ENCODE data around the gene ZDHHC6.
"Not testable (repeated sequence)": the region's sequence is repeated elsewhere in the genome, so short reads cannot be mapped to it uniquely, and the experiment has no call there.

The ZDHHC6 gene

GRCh38 chr10:112393827-112394226, 52.9 kb downstream of the ZDHHC6 start:
- no peak overlapping the region for H3K4me3 ChIP-seq (ENCODE audit: low read depth, low read length)

- H3K4me3 ChIP-seq (ENCODE audit: low read depth, low read length) = no peak overlapping the region
Observed at GRCh38 chr10:112393341-112393740, 53.4 kb downstream of the ZDHHC6 start.

GRCh38 chr10:112390125-112390703, 56.5 kb downstream of the ZDHHC6 start:
- H3K4me3 ChIP-seq (ENCODE audit: low read depth, low read length) = no peak overlapping the region

- no peak overlapping the region for H3K4me3 ChIP-seq (ENCODE audit: low read depth, low read length)
Observed at GRCh38 chr10:112389271-112389822, 57.4 kb downstream of the ZDHHC6 start.

GRCh38 chr10:112388548-112388947, 58.2 kb downstream of the ZDHHC6 start:
- H3K4me3 ChIP-seq (ENCODE audit: low read depth, low read length) = no peak overlapping the region

- not testable (repeated sequence) for H3K4me3 ChIP-seq (ENCODE audit: low read depth, low read length)
Observed at GRCh38 chr10:112388056-112388455, 58.7 kb downstream of the ZDHHC6 start.

- H3K4me3 ChIP-seq (ENCODE audit: low read depth, low read length) = no peak overlapping the region
Observed at GRCh38 chr10:112385201-112385600, 61.5 kb downstream of the ZDHHC6 start.

GRCh38 chr10:112384141-112384540, 62.6 kb downstream of the ZDHHC6 start:
- no peak overlapping the region for H3K4me3 ChIP-seq (ENCODE audit: low read depth, low read length)

- no peak overlapping the region for H3K4me3 ChIP-seq (ENCODE audit: low read depth, low read length)
Observed at GRCh38 chr10:112383325-112383724, 63.4 kb downstream of the ZDHHC6 start.

GRCh38 chr10:112382515-112383235, 64.0 kb downstream of the ZDHHC6 start:
- H3K4me3 ChIP-seq (ENCODE audit: low read depth, low read length) = no peak overlapping the region

Measured in iPS-11a (cell line).